Limb (tissue), 2 donors: Measurements from ENCODE around the gene RACK1.
A peak's percentile ranks its signal among the peaks of the same experiment; 100 is the strongest.

Experiments
- DNase-seq, 2 donors: peaks; one replicate each; pipeline ENCODE4 v3.0.0-alpha.2; 2016; ENCODE audit errors: extremely low spot score in 2 of 2

Gene RACK1

GRCh38 chr5:181198106-181198685, 45.5 kb downstream of the RACK1 start:
- DNase-seq, result no peak

GRCh38 chr5:181197326-181197951, 46.3 kb downstream of the RACK1 start:
- no peak for DNase-seq

- DNase-seq, result no peak
These were observed 48.4 kb downstream of the RACK1 start for GRCh38 chr5:181195249-181195761.

- DNase-seq, result no peak
These were observed 49.0 kb downstream of the RACK1 start for GRCh38 chr5:181194489-181195248.

- no peak for DNase-seq
These were observed 50.0 kb downstream of the RACK1 start for GRCh38 chr5:181193656-181194055.

- no peak for DNase-seq
These were observed 51.2 kb downstream of the RACK1 start for GRCh38 chr5:181192337-181193046.

GRCh38 chr5:181191526-181192336, 52.0 kb downstream of the RACK1 start:
- peak; percentile 93 to 99 for DNase-seq

- peak in 1 of 2 donors; percentile 71 for DNase-seq
These were observed 52.8 kb downstream of the RACK1 start for GRCh38 chr5:181190711-181191525.

- peak in 1 of 2 donors; percentile 54 for DNase-seq
These were observed 53.6 kb downstream of the RACK1 start for GRCh38 chr5:181189962-181190710.

- DNase-seq, result peak in 1 of 2 donors; percentile 69
These were observed 54.2 kb downstream of the RACK1 start for GRCh38 chr5:181189363-181189961.

- DNase-seq, result peak; percentile 82 to 88
These were observed 54.9 kb downstream of the RACK1 start for GRCh38 chr5:181188700-181189362.

GRCh38 chr5:181187500-181188213, 56.0 kb downstream of the RACK1 start:
- DNase-seq, result peak in 1 of 2 donors; percentile 84

GRCh38 chr5:181186986-181187499, 56.7 kb downstream of the RACK1 start:
- DNase-seq, result no peak
